H9 (cell line): ENCODE data around the gene ENGASE. TPM values are rescaled to one million over a fixed set of nuclear protein-coding genes. Genes with fewer than 3 reads are reported as not detected.

ENCODE experiments used
- DNase-seq: peaks from one replicate; pipeline ENCODE4 v3.0.0-alpha.2; 2017
- H2AFZ ChIP-seq: one replicate; pipeline ENCODE4 v1.6.1; 2013; ENCODE audit warnings: mild to moderate bottlenecking, low read length, control low read depth, moderate library complexity
- H2AK5ac ChIP-seq: 2 replicates; pipeline ENCODE4 v1.6.1; 2013; ENCODE audit warnings: low read length, control low read depth, mixed read lengths; ENCODE audit not compliant: insufficient read length
- H2BK120ac ChIP-seq: one replicate; pipeline ENCODE4 v1.6.1; 2013; ENCODE audit warnings: low read depth, mild to moderate bottlenecking, low read length, control low read depth, inconsistent platforms; ENCODE audit not compliant: poor library complexity, severe bottlenecking
- H2BK12ac ChIP-seq: 2 replicates; pipeline ENCODE4 v1.6.1; 2013; ENCODE audit warnings: low read length, control low read depth, mixed read lengths, low read depth; ENCODE audit not compliant: insufficient read length
- H2BK15ac ChIP-seq: 2 replicates; pipeline ENCODE4 v1.6.1; 2013; ENCODE audit warnings: low read depth, low read length, control low read depth
- H2BK20ac ChIP-seq: one replicate; pipeline ENCODE4 v1.6.1; 2013; ENCODE audit warnings: low read depth, mild to moderate bottlenecking, low read length, control low read depth, inconsistent platforms; ENCODE audit not compliant: poor library complexity, severe bottlenecking
- H2BK5ac ChIP-seq: 2 replicates; pipeline ENCODE4 v1.6.1; 2013; ENCODE audit warnings: low read length, control low read depth, mixed read lengths; ENCODE audit not compliant: insufficient read length
- H3K14ac ChIP-seq: 2 replicates; pipeline ENCODE4 v1.6.1; 2013; ENCODE audit warnings: low read length, control low read depth; ENCODE audit not compliant: insufficient read depth
- H3K18ac ChIP-seq: 2 replicates; pipeline ENCODE4 v1.6.1; 2013; ENCODE audit warnings: low read depth, mild to moderate bottlenecking, mixed read lengths, low read length, control low read depth; ENCODE audit not compliant: insufficient read length
- H3K23ac ChIP-seq: 2 replicates; pipeline ENCODE4 v1.6.1; 2013; ENCODE audit warnings: low read length, control low read depth, mixed read lengths, low read depth; ENCODE audit not compliant: insufficient read length
- H3K23me2 ChIP-seq: 2 replicates; pipeline ENCODE4 v1.6.1; 2013; ENCODE audit warnings: low read depth, mild to moderate bottlenecking, mixed read lengths, low read length, control low read depth; ENCODE audit not compliant: insufficient read length, poor library complexity, severe bottlenecking
- H3K27ac ChIP-seq: 2 replicates; pipeline ENCODE4 v1.5.1; 2013; ENCODE audit warnings: low read length, control low read depth, mixed read lengths, low read depth; ENCODE audit not compliant: insufficient read length
- H3K27me3 ChIP-seq: 2 replicates; pipeline ENCODE4 v1.6.1; 2013; ENCODE audit warnings: low read length, control low read depth, inconsistent platforms; ENCODE audit not compliant: insufficient read depth
- H3K4ac ChIP-seq: 2 replicates; pipeline ENCODE4 v1.6.1; 2013; ENCODE audit warnings: low read depth, mild to moderate bottlenecking, control low read depth, inconsistent platforms, low read length, moderate library complexity
- H3K4me1 ChIP-seq: 2 replicates; pipeline ENCODE4 v1.6.1; 2013; ENCODE audit warnings: low read length, control low read depth, inconsistent platforms; ENCODE audit not compliant: insufficient read depth
- H3K4me2 ChIP-seq: 2 replicates; pipeline ENCODE4 v1.6.1; 2013; ENCODE audit warnings: low read length, control low read depth, mixed read lengths; ENCODE audit not compliant: insufficient read length, insufficient read depth
- H3K56ac ChIP-seq: 2 replicates; pipeline ENCODE4 v1.6.1; 2013; ENCODE audit warnings: low read depth, mild to moderate bottlenecking, mixed read lengths, low read length, control low read depth; ENCODE audit not compliant: insufficient read length
- H3K79me1 ChIP-seq: 2 replicates; pipeline ENCODE4 v1.6.1; 2013; ENCODE audit warnings: low read depth, mild to moderate bottlenecking, moderate library complexity, low read length, control low read depth, inconsistent platforms; ENCODE audit not compliant: insufficient read depth, poor library complexity, severe bottlenecking
- H3K79me2 ChIP-seq: 2 replicates; pipeline ENCODE4 v1.6.1; 2013; ENCODE audit warnings: low read length, control low read depth, inconsistent platforms; ENCODE audit not compliant: insufficient read depth
- H3K9ac ChIP-seq: 2 replicates; pipeline ENCODE4 v1.6.1; 2013; ENCODE audit warnings: low read length, control low read depth, mixed read lengths; ENCODE audit not compliant: insufficient read length; ENCODE audit errors: extremely low read depth
- H3K9me3 ChIP-seq: one replicate; pipeline ENCODE4 v1.6.1; 2013; ENCODE audit warnings: low read depth, low read length, inconsistent platforms; ENCODE audit not compliant: control insufficient read depth
- H3T11ph ChIP-seq: one replicate; pipeline ENCODE4 v1.6.1; 2013; ENCODE audit warnings: mild to moderate bottlenecking, low read length, control low read depth, inconsistent platforms
- H4K20me1 ChIP-seq: one replicate; pipeline ENCODE4 v1.6.1; 2013; ENCODE audit not compliant: control insufficient read depth, insufficient read length, insufficient read depth
- H4K5ac ChIP-seq: 2 replicates; pipeline ENCODE4 v1.6.1; 2013; ENCODE audit warnings: low read depth, mild to moderate bottlenecking, mixed read lengths, low read length, control low read depth; ENCODE audit not compliant: insufficient read length
- H4K8ac ChIP-seq: replicated peaks from 2 replicates; pipeline ENCODE4 v1.6.1; 2013; ENCODE audit warnings: low read length, control low read depth, mixed read lengths, low read depth; ENCODE audit not compliant: insufficient read length
- H4K91ac ChIP-seq: 2 replicates; pipeline ENCODE4 v1.6.1; 2013; ENCODE audit warnings: low read depth, mild to moderate bottlenecking, moderate library complexity, mixed read lengths, low read length, control low read depth; ENCODE audit not compliant: insufficient read length
- H3K27ac Mint-ChIP-seq, 3 experiments: 2 replicates in 2 of 3; 3 replicates in 1 of 3; pipeline ENCODE4 v1.8.0; 2020 to 2021; ENCODE audit warnings: mixed read lengths in 3 of 3, mild to moderate bottlenecking in 1 of 3, moderate library complexity in 1 of 3
- H3K27me3 Mint-ChIP-seq: 2 replicates; pipeline ENCODE4 v1.8.0; 2021; ENCODE audit warnings: low read depth, mild to moderate bottlenecking, moderate library complexity, mixed read lengths
- H3K36me3 Mint-ChIP-seq, 3 experiments: 2 replicates in 2 of 3; 3 replicates in 1 of 3; pipeline ENCODE4 v1.8.0; 2020 to 2021; ENCODE audit warnings: low read depth in 3 of 3, mixed read lengths in 3 of 3; ENCODE audit not compliant: insufficient read depth in 1 of 3
- H3K4me1 Mint-ChIP-seq, 2 experiments: 2 replicates each; pipeline ENCODE4 v1.8.0; 2020; ENCODE audit warnings: mixed read lengths in 2 of 2
- H3K4me3 Mint-ChIP-seq, 2 experiments: 2 replicates in 1 of 2; 3 replicates in 1 of 2; pipeline ENCODE4 v1.8.0; 2020 to 2021; ENCODE audit warnings: mild to moderate bottlenecking in 2 of 2, mixed read lengths in 2 of 2, moderate library complexity in 1 of 2
- H3K9me3 Mint-ChIP-seq, 2 experiments: 2 replicates in 1 of 2; 3 replicates in 1 of 2; pipeline ENCODE4 v1.8.0; 2020; ENCODE audit warnings: mild to moderate bottlenecking in 2 of 2, mixed read lengths in 2 of 2, moderate library complexity in 1 of 2
- CTCF ChIP-seq: fragments of 200-600 bp; sonication (generic); conservative IDR thresholded peaks from 3 replicates; pipeline ENCODE4 v1.8.0; 2021; ENCODE audit warnings: antibody characterized with exemption, mild to moderate bottlenecking
- WGBS: extraction: QIAGEN DNeasy Blood & Tissue Kit; methylation state at CpG from one replicate; pipeline ENCODE4 v1.1.7; 2013; ENCODE audit warnings: missing lambda C conversion rate, low lambda C conversion rate, mixed read lengths; ENCODE audit not compliant: insufficient read length; ENCODE audit errors: extremely low coverage; 5-methylcytosine and 5-hydroxymethylcytosine counted together
- total RNA-seq: library from RNA; stranded (reverse); gene quantifications from 2 replicates; pipeline ENCODE4 v1.2.1, GENCODE V29; 2021

The ENGASE gene
- total RNA-seq, 1 experiment from 2014 or later: 20.6 TPM

- Histone ChIP-seq H3K79me1 (no peaks in the 10 kb centered on the region), H2AK5ac (no peak overlapping the region), H3K4me1 (no peaks in the 10 kb centered on the region), H3T11ph (no peak overlapping the region), H2BK120ac (no peak overlapping the region), H3K23ac (no peak overlapping the region), H4K8ac (no peak overlapping the region), H3K27me3 (no peaks in the 10 kb centered on the region), H2BK12ac (no peak overlapping the region), H3K9me3 (no peaks in the 10 kb centered on the region), H3K27ac (no peak overlapping the region), H3K18ac (no peak overlapping the region), H3K4me2 (no peak overlapping the region), H2BK15ac (no peak overlapping the region), H4K91ac (no peak overlapping the region), H3K79me2 (no peaks in the 10 kb centered on the region), H4K5ac (no peak overlapping the region), H2BK5ac (no peak overlapping the region), H4K20me1 (no peaks in the 10 kb centered on the region), H3K56ac (no peak overlapping the region), H3K4ac (no peak overlapping the region), H3K14ac (no peak overlapping the region), H3K23me2 (no peaks in the 10 kb centered on the region), H2BK20ac (no peak overlapping the region), H2AFZ (no peak overlapping the region), H3K9ac (no peak overlapping the region)
- Mint-ChIP-seq H3K4me3 (no peak overlapping the region), H3K9me3 (no peaks in the 10 kb centered on the region), H3K27ac (no peak overlapping the region), H3K27me3 (no peaks in the 10 kb centered on the region), H3K36me3 (no peaks in the 10 kb centered on the region), H3K4me1 (peaks cover 2 to 13% of the 10 kb centered on the region in 2 experiments; a peak in 2 of 4 replicates)
- DNase-seq: no peak
- no peak for TF ChIP-seq CTCF
- WGBS: no CpG with 5 or more reads among the region's 8 CpGs
Observed at GRCh38 chr17:79093270-79093669, 18.6 kb downstream of the ENGASE start.
